PC-3 (cell line): ENCODE data around the gene TAB3.

Experiments
- EZH2 ChIP-seq: fragments of 300-600 bp; sonication (generic); IDR thresholded peaks from one replicate; pipeline ENCODE4 v1.6.1; 2017; ENCODE audit warnings: antibody characterized with exemption, mild to moderate bottlenecking, low read length; ENCODE audit not compliant: unreplicated experiment
- EZH2phosphoT487 ChIP-seq: fragments of 300-600 bp; sonication (generic); IDR thresholded peaks from 2 replicates; pipeline ENCODE4 v1.6.1; 2018; ENCODE audit warnings: mild to moderate bottlenecking, antibody characterized with exemption, low read length, borderline replicate concordance
- TF ChIP-seq, protein P1 (sequence below): fragments of 300-600 bp; sonication (generic); conservative IDR thresholded peaks from 2 replicates; pipeline ENCODE4 v1.5.1; 2017; ENCODE audit warnings: antibody characterized with exemption, low read depth, mild to moderate bottlenecking, low read length

DNA sequence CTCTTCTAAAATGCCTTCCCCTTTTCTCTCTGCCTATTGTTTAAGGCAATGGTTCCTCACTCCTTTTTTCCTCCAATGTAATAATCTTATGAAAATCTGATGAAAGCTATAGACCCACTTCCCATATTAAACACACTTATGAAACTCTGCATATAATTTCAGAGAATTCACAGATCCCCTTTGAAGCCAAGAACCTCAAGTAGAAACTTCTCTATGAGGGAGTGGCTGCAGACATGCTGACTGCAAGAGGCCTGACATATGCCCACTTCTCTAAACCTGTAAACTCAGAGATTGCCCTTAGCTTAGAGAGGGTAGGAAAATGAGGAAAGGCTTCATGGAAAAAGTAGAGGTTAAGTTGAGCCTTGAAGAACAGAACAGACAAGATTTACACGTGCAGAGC, 37.6 kb downstream of the TAB3 start:
- TF ChIP-seq, protein P1, sequence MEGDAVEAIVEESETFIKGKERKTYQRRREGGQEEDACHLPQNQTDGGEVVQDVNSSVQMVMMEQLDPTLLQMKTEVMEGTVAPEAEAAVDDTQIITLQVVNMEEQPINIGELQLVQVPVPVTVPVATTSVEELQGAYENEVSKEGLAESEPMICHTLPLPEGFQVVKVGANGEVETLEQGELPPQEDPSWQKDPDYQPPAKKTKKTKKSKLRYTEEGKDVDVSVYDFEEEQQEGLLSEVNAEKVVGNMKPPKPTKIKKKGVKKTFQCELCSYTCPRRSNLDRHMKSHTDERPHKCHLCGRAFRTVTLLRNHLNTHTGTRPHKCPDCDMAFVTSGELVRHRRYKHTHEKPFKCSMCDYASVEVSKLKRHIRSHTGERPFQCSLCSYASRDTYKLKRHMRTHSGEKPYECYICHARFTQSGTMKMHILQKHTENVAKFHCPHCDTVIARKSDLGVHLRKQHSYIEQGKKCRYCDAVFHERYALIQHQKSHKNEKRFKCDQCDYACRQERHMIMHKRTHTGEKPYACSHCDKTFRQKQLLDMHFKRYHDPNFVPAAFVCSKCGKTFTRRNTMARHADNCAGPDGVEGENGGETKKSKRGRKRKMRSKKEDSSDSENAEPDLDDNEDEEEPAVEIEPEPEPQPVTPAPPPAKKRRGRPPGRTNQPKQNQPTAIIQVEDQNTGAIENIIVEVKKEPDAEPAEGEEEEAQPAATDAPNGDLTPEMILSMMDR: no peak
- no peak for TF ChIP-seq EZH2
- TF ChIP-seq EZH2phosphoT487: no peak
